ENCODE measurements around the gene MRPL28. TPM values are rescaled to one million over a fixed set of nuclear protein-coding genes. Genes with fewer than 3 reads are reported as not detected.
"Not testable (repeated sequence)": the region's sequence is repeated elsewhere in the genome, so short reads cannot be mapped to it uniquely, and the experiment has no call there.

The MRPL28 gene
- total RNA-seq, 4 donors from 2014 or later = 45.1 to 79.5 (median 65.3) TPM

- no peaks in the 10 kb centered on the region for H3K9me3 ChIP-seq
- H3K4me1 ChIP-seq = peaks cover 0 to 18% (median 11%) of the 10 kb centered on the region in 4 donors
- H3K4me3 ChIP-seq = peak overlapping the region; percentile 61 to 91 (median 63)
- peaks cover 0 to 3% (median 0%) of the 10 kb centered on the region in 3 donors for H3K36me3 ChIP-seq
- WGBS, 2 donors = 1 to 4% methylated on average over 3 to 35 of the region's 95 CpGs
- TF ChIP-seq EP300 (IDR thresholded peaks at IDR 0.05) (no peak), POLR2A (IDR thresholded peaks at IDR 0.05) (no peak), CTCF (IDR thresholded peaks at IDR 0.05) (no peak)
- no peaks in the 10 kb centered on the region for H3K27me3 ChIP-seq
- H3K27ac ChIP-seq = peak overlapping the region; percentile 32 to 87 (median 66)
- no peak for DNase-seq (ENCODE audit: low spot score in 2 of 2)
Measured at GRCh38 chr16:351804-352520, 18.4 kb downstream of the MRPL28 start.

- H3K36me3 ChIP-seq = peaks cover 0 to 21% (median 0%) of the 10 kb centered on the region in 3 donors
- 79 to 80% methylated on average over 8 of the region's 8 CpGs for WGBS, 2 donors
- no peak overlapping the region for H3K27ac ChIP-seq
- DNase-seq (ENCODE audit: low spot score in 2 of 2) = no peak
- no peaks in the 10 kb centered on the region for H3K9me3 ChIP-seq
- H3K27me3 ChIP-seq = no peaks in the 10 kb centered on the region
- H3K4me3 ChIP-seq = no peak overlapping the region
- TF ChIP-seq POLR2A (IDR thresholded peaks at IDR 0.05) (no peak), CTCF (IDR thresholded peaks at IDR 0.05) (no peak), EP300 (IDR thresholded peaks at IDR 0.05) (no peak)
- H3K4me1 ChIP-seq = peaks cover 0 to 18% (median 11%) of the 10 kb centered on the region in 4 donors
Measured at GRCh38 chr16:350203-350602, 20.1 kb downstream of the MRPL28 start.

GRCh38 chr16:349211-349610 lies 21.1 kb downstream of the MRPL28 start:
- DNase-seq (ENCODE audit: low spot score in 2 of 2) = no peak
- Histone ChIP-seq H3K27ac (no peak overlapping the region), H3K27me3 (no peaks in the 10 kb centered on the region), H3K36me3 (peaks cover 0 to 30% (median 0%) of the 10 kb centered on the region in 3 donors), H3K4me1 (peaks cover 0 to 18% (median 11%) of the 10 kb centered on the region in 4 donors), H3K9me3 (no peaks in the 10 kb centered on the region), H3K4me3 (no peak overlapping the region)
- no peak for TF ChIP-seq EP300 (IDR thresholded peaks at IDR 0.05)
- WGBS, 2 donors = 74 to 77% methylated on average over 7 of the region's 7 CpGs

- not testable (repeated sequence) for DNase-seq (ENCODE audit: low spot score in 2 of 2); H3K4me3 ChIP-seq; H3K9me3 ChIP-seq; H3K27me3 ChIP-seq; H3K27ac ChIP-seq
- H3K4me1 ChIP-seq = peaks cover 0 to 18% (median 11%) of the 10 kb centered on the region in 4 donors
- peaks cover 0 to 30% (median 0%) of the 10 kb centered on the region in 3 donors for H3K36me3 ChIP-seq
- WGBS, 2 donors = 95 to 96% methylated on average over 10 of the region's 10 CpGs
Measured at GRCh38 chr16:348495-348894, 21.8 kb downstream of the MRPL28 start.

GRCh38 chr16:347203-347602 lies 23.1 kb downstream of the MRPL28 start:
- Histone ChIP-seq H3K4me1 (peaks cover 0 to 18% (median 9%) of the 10 kb centered on the region in 4 donors), H3K27me3 (no peaks in the 10 kb centered on the region), H3K36me3 (peaks cover 0 to 32% (median 0%) of the 10 kb centered on the region in 3 donors), H3K9me3 (no peaks in the 10 kb centered on the region), H3K27ac (no peak overlapping the region), H3K4me3 (no peak overlapping the region)
- TF ChIP-seq POLR2A (IDR thresholded peaks at IDR 0.05) (no peak), EP300 (IDR thresholded peaks at IDR 0.05) (no peak), CTCF (IDR thresholded peaks at IDR 0.05) (no peak)
- WGBS, 2 donors = 89 to 91% methylated on average over 6 of the region's 6 CpGs
- DNase-seq (ENCODE audit: low spot score in 2 of 2) = no peak

GRCh38 chr16:346587-346986 lies 23.8 kb downstream of the MRPL28 start:
- H3K27me3 ChIP-seq = no peaks in the 10 kb centered on the region
- peaks cover 0 to 18% (median 8%) of the 10 kb centered on the region in 4 donors for H3K4me1 ChIP-seq
- no peak for DNase-seq (ENCODE audit: low spot score in 2 of 2)
- H3K9me3 ChIP-seq = no peaks in the 10 kb centered on the region
- H3K27ac ChIP-seq = no peak overlapping the region
- H3K4me3 ChIP-seq = no peak overlapping the region
- WGBS, 2 donors = 83 to 91% methylated on average over 5 to 15 of the region's 15 CpGs
- no peak for TF ChIP-seq POLR2A (IDR thresholded peaks at IDR 0.05)
- no peak for TF ChIP-seq CTCF (IDR thresholded peaks at IDR 0.05)
- no peak for TF ChIP-seq EP300 (IDR thresholded peaks at IDR 0.05)
- peaks cover 0 to 36% (median 0%) of the 10 kb centered on the region in 3 donors for H3K36me3 ChIP-seq

Data from tibial nerve (tissue), 4 donors.